ENCODE measurements around the gene ADAMTSL3.

The ADAMTSL3 gene

GRCh38 chr15:83616840-83617239, 37.1 kb upstream of the ADAMTSL3 start:
- Histone ChIP-seq H3K4ac (ENCODE audit: low read length) (no peak overlapping the region), H3K27ac (replicated peaks; ENCODE audit: low read length) (no peak overlapping the region)
- no CpG with 5 or more reads among the region's 1 CpG for WGBS, 2 donors (ENCODE audit: extremely low coverage in 2 of 2, insufficient read length in 2 of 2, insufficient replicate concordance in 1 of 2)

GRCh38 chr15:83626171-83626802, 27.6 kb upstream of the ADAMTSL3 start:
- no peak overlapping the region for H3K4me3 ChIP-seq (ENCODE audit: low read length in 2 of 2)
- no peak overlapping the region for H2BK15ac ChIP-seq (ENCODE audit: low read length)
- no peak overlapping the region for H3K23ac ChIP-seq (ENCODE audit: low read depth, low read length, poor library complexity)
- no peak overlapping the region for H3K4me2 ChIP-seq (ENCODE audit: insufficient read depth, low read length, poor library complexity, severe bottlenecking)
- H2AFZ ChIP-seq (ENCODE audit: low read length) = no peak overlapping the region
- H3K79me1 ChIP-seq (ENCODE audit: low read depth, low read length) = peaks cover 2% of the 10 kb centered on the region
- H2BK5ac ChIP-seq (ENCODE audit: low read length) = no peak overlapping the region
- H3K27me3 ChIP-seq (ENCODE audit: control insufficient read depth in 3 of 3, insufficient read depth in 3 of 3, low read depth in 1 of 3, low read length in 3 of 3) = no peaks in the 10 kb centered on the region
- no peak overlapping the region for H3K14ac ChIP-seq (ENCODE audit: low read length)
- no peaks in the 10 kb centered on the region for H3K36me3 ChIP-seq (replicated peaks in 1 of 2; ENCODE audit: control insufficient read depth in 2 of 2, insufficient read depth in 2 of 2, low read length in 2 of 2)
- no peak overlapping the region for H4K8ac ChIP-seq (ENCODE audit: low read depth, low read length)
- no CpG with 5 or more reads among the region's 2 CpGs for WGBS, 2 donors (ENCODE audit: extremely low coverage in 2 of 2, insufficient read length in 2 of 2, insufficient replicate concordance in 1 of 2)
- H3K4me1 ChIP-seq (ENCODE audit: control insufficient read depth in 2 of 2, insufficient read depth in 1 of 2, low read depth in 1 of 2, low read length in 2 of 2) = no peaks in the 10 kb centered on the region
- H3K9me3 ChIP-seq (replicated peaks in 1 of 2; ENCODE audit: control insufficient read depth in 2 of 2, insufficient read depth in 1 of 2, low read depth in 1 of 2, low read length in 2 of 2) = peaks cover 0 to 2% of the 10 kb centered on the region in 2 donors
- no peak overlapping the region for H2BK12ac ChIP-seq (ENCODE audit: low read length)
- H4K91ac ChIP-seq (ENCODE audit: low read depth, low read length, poor library complexity) = no peak overlapping the region
- H2AK5ac ChIP-seq (ENCODE audit: low read depth, low read length) = no peak overlapping the region
- DNase-seq (ENCODE audit: low spot score) = no peak
- H2BK120ac ChIP-seq (ENCODE audit: low read depth, low read length) = no peak overlapping the region
- no peak overlapping the region for H3K9ac ChIP-seq (ENCODE audit: low read depth, low read length, poor library complexity)
- no peak overlapping the region for H3K27ac ChIP-seq (replicated peaks; ENCODE audit: low read length)
- no peak overlapping the region for H3K4ac ChIP-seq (ENCODE audit: low read length)
- no peak overlapping the region for H3K18ac ChIP-seq (ENCODE audit: low read length)

More at GRCh38 chr15:83616840-83617239, 37.1 kb upstream of the ADAMTSL3 start:
- no peak overlapping the region for H2AK5ac ChIP-seq (ENCODE audit: low read depth, low read length)
- H3K9me3 ChIP-seq (replicated peaks in 1 of 2; ENCODE audit: control insufficient read depth in 2 of 2, insufficient read depth in 1 of 2, low read depth in 1 of 2, low read length in 2 of 2) = no peaks in the 10 kb centered on the region
- no peak overlapping the region for H2BK120ac ChIP-seq (ENCODE audit: low read depth, low read length)
- H2BK15ac ChIP-seq (ENCODE audit: low read length) = no peak overlapping the region
- H3K14ac ChIP-seq (ENCODE audit: low read length) = no peak overlapping the region
- no peak overlapping the region for H4K91ac ChIP-seq (ENCODE audit: low read depth, low read length, poor library complexity)
- no peak overlapping the region for H3K18ac ChIP-seq (ENCODE audit: low read length)
- H3K36me3 ChIP-seq (replicated peaks in 1 of 2; ENCODE audit: control insufficient read depth in 2 of 2, insufficient read depth in 2 of 2, low read length in 2 of 2) = no peaks in the 10 kb centered on the region
- H3K27me3 ChIP-seq (ENCODE audit: control insufficient read depth in 3 of 3, insufficient read depth in 3 of 3, low read depth in 1 of 3, low read length in 3 of 3) = no peaks in the 10 kb centered on the region
- no peak for DNase-seq (ENCODE audit: low spot score)
- H2AFZ ChIP-seq (ENCODE audit: low read length) = no peak overlapping the region
- H3K4me1 ChIP-seq (ENCODE audit: control insufficient read depth in 2 of 2, insufficient read depth in 1 of 2, low read depth in 1 of 2, low read length in 2 of 2) = no peaks in the 10 kb centered on the region
- no peak overlapping the region for H3K4me2 ChIP-seq (ENCODE audit: insufficient read depth, low read length, poor library complexity, severe bottlenecking)
- H4K8ac ChIP-seq (ENCODE audit: low read depth, low read length) = no peak overlapping the region
- no peak overlapping the region for H2BK12ac ChIP-seq (ENCODE audit: low read length)
- H3K4me3 ChIP-seq (ENCODE audit: low read length in 2 of 2) = no peak overlapping the region
- no peak overlapping the region for H3K9ac ChIP-seq (ENCODE audit: low read depth, low read length, poor library complexity)
- no peak overlapping the region for H2BK5ac ChIP-seq (ENCODE audit: low read length)
- H3K23ac ChIP-seq (ENCODE audit: low read depth, low read length, poor library complexity) = no peak overlapping the region
- no peaks in the 10 kb centered on the region for H3K79me1 ChIP-seq (ENCODE audit: low read depth, low read length)

GRCh38 chr15:83631534-83631933, 22.4 kb upstream of the ADAMTSL3 start:
- no peak overlapping the region for H2BK15ac ChIP-seq (ENCODE audit: low read length)
- no peak for DNase-seq (ENCODE audit: low spot score)
- H4K8ac ChIP-seq (ENCODE audit: low read depth, low read length) = no peak overlapping the region
- no peak overlapping the region for H3K27ac ChIP-seq (replicated peaks; ENCODE audit: low read length)
- H3K4me2 ChIP-seq (ENCODE audit: insufficient read depth, low read length, poor library complexity, severe bottlenecking) = no peak overlapping the region
- H2BK5ac ChIP-seq (ENCODE audit: low read length) = no peak overlapping the region
- H2BK12ac ChIP-seq (ENCODE audit: low read length) = no peak overlapping the region
- no peak overlapping the region for H2BK120ac ChIP-seq (ENCODE audit: low read depth, low read length)
- H4K91ac ChIP-seq (ENCODE audit: low read depth, low read length, poor library complexity) = no peak overlapping the region
- no peaks in the 10 kb centered on the region for H3K36me3 ChIP-seq (replicated peaks in 1 of 2; ENCODE audit: control insufficient read depth in 2 of 2, insufficient read depth in 2 of 2, low read length in 2 of 2)
- H3K4me1 ChIP-seq (ENCODE audit: control insufficient read depth in 2 of 2, insufficient read depth in 1 of 2, low read depth in 1 of 2, low read length in 2 of 2) = no peaks in the 10 kb centered on the region
- no peaks in the 10 kb centered on the region for H3K27me3 ChIP-seq (ENCODE audit: control insufficient read depth in 3 of 3, insufficient read depth in 3 of 3, low read depth in 1 of 3, low read length in 3 of 3)
- H2AK5ac ChIP-seq (ENCODE audit: low read depth, low read length) = no peak overlapping the region
- no CpG with 5 or more reads among the region's 2 CpGs for WGBS, 2 donors (ENCODE audit: extremely low coverage in 2 of 2, insufficient read length in 2 of 2, insufficient replicate concordance in 1 of 2)
- no peak overlapping the region for H3K18ac ChIP-seq (ENCODE audit: low read length)
- no peak overlapping the region for H3K9ac ChIP-seq (ENCODE audit: low read depth, low read length, poor library complexity)
- no peak overlapping the region for H3K4me3 ChIP-seq (ENCODE audit: low read length in 2 of 2)
- no peak overlapping the region for H3K23ac ChIP-seq (ENCODE audit: low read depth, low read length, poor library complexity)
- no peak overlapping the region for H2AFZ ChIP-seq (ENCODE audit: low read length)
- H3K14ac ChIP-seq (ENCODE audit: low read length) = no peak overlapping the region
- H3K4ac ChIP-seq (ENCODE audit: low read length) = no peak overlapping the region
- H3K9me3 ChIP-seq (replicated peaks in 1 of 2; ENCODE audit: control insufficient read depth in 2 of 2, insufficient read depth in 1 of 2, low read depth in 1 of 2, low read length in 2 of 2) = peaks cover 0 to 2% of the 10 kb centered on the region in 2 donors
- H3K79me1 ChIP-seq (ENCODE audit: low read depth, low read length) = peaks cover 2% of the 10 kb centered on the region

GRCh38 chr15:83643201-83643600, 10.7 kb upstream of the ADAMTSL3 start:
- H3K27ac ChIP-seq (replicated peaks; ENCODE audit: low read length) = no peak overlapping the region
- no peak overlapping the region for H2BK120ac ChIP-seq (ENCODE audit: low read depth, low read length)
- H2AK5ac ChIP-seq (ENCODE audit: low read depth, low read length) = no peak overlapping the region
- H3K4me1 ChIP-seq (ENCODE audit: control insufficient read depth in 2 of 2, insufficient read depth in 1 of 2, low read depth in 1 of 2, low read length in 2 of 2) = no peaks in the 10 kb centered on the region
- peaks cover 1% of the 10 kb centered on the region for H3K79me1 ChIP-seq (ENCODE audit: low read depth, low read length)
- peaks cover 0 to 5% of the 10 kb centered on the region in 2 donors for H3K9me3 ChIP-seq (replicated peaks in 1 of 2; ENCODE audit: control insufficient read depth in 2 of 2, insufficient read depth in 1 of 2, low read depth in 1 of 2, low read length in 2 of 2)
- H4K8ac ChIP-seq (ENCODE audit: low read depth, low read length) = no peak overlapping the region
- H3K36me3 ChIP-seq (replicated peaks in 1 of 2; ENCODE audit: control insufficient read depth in 2 of 2, insufficient read depth in 2 of 2, low read length in 2 of 2) = peaks cover 0 to 2% of the 10 kb centered on the region in 2 donors
- H2BK15ac ChIP-seq (ENCODE audit: low read length) = no peak overlapping the region
- no peak overlapping the region for H2BK12ac ChIP-seq (ENCODE audit: low read length)
- no peaks in the 10 kb centered on the region for H3K27me3 ChIP-seq (ENCODE audit: control insufficient read depth in 3 of 3, insufficient read depth in 3 of 3, low read depth in 1 of 3, low read length in 3 of 3)
- no peak overlapping the region for H3K9ac ChIP-seq (ENCODE audit: low read depth, low read length, poor library complexity)
- H3K4me2 ChIP-seq (ENCODE audit: insufficient read depth, low read length, poor library complexity, severe bottlenecking) = no peak overlapping the region
- H3K14ac ChIP-seq (ENCODE audit: low read length) = no peak overlapping the region
- H3K18ac ChIP-seq (ENCODE audit: low read length) = no peak overlapping the region
- no peak overlapping the region for H3K4me3 ChIP-seq (ENCODE audit: low read length in 2 of 2)
- H2AFZ ChIP-seq (ENCODE audit: low read length) = no peak overlapping the region
- H3K4ac ChIP-seq (ENCODE audit: low read length) = no peak overlapping the region
- H3K23ac ChIP-seq (ENCODE audit: low read depth, low read length, poor library complexity) = no peak overlapping the region
- no peak for DNase-seq (ENCODE audit: low spot score)
- H2BK5ac ChIP-seq (ENCODE audit: low read length) = no peak overlapping the region
- no peak overlapping the region for H4K91ac ChIP-seq (ENCODE audit: low read depth, low read length, poor library complexity)
